Neural cell (in vitro differentiated cells): Measurements from ENCODE around the gene APOBEC3A. TPM values are rescaled to one million over a fixed set of nuclear protein-coding genes. Genes with fewer than 3 reads are reported as not detected.
"Not testable (repeated sequence)": the region's sequence is repeated elsewhere in the genome, so short reads cannot be mapped to it uniquely, and the experiment has no call there.

Experiments used
- H2AFZ ChIP-seq: fragments of 200-600, 300-800 bp; sonication (generic), shearing (Covaris generic); 2 replicates; pipeline ENCODE4 v1.6.0; 2014; ENCODE audit warnings: low read depth, mild to moderate bottlenecking, antibody characterized with exemption, low read length, moderate library complexity
- H3F3A ChIP-seq: fragments of 200-600 bp; shearing (Covaris generic); 2 replicates; pipeline ENCODE4 v1.6.1; 2016; ENCODE audit warnings: mild to moderate bottlenecking, moderate library complexity, mixed read lengths, antibody characterized with exemption, low read length; ENCODE audit not compliant: insufficient read depth, poor library complexity, severe bottlenecking
- H3K27ac ChIP-seq: fragments of 200-600, 300-800 bp; sonication (generic), shearing (Covaris generic); 2 replicates; pipeline ENCODE4 v1.5.1; 2014; ENCODE audit warnings: mild to moderate bottlenecking, low read length, moderate library complexity
- H3K27me3 ChIP-seq: fragments of 300-800, 200-600 bp; sonication (generic), shearing (Covaris generic); 2 replicates; pipeline ENCODE4 v1.6.0; 2014; ENCODE audit warnings: mild to moderate bottlenecking, low read depth, low read length, moderate library complexity; ENCODE audit not compliant: insufficient read depth
- H3K36me3 ChIP-seq: fragments of 300-800, 200-600 bp; sonication (generic), shearing (Covaris generic); 2 replicates; pipeline ENCODE4 v1.5.1; 2014; ENCODE audit warnings: mild to moderate bottlenecking, antibody characterized with exemption, low read length, moderate library complexity; ENCODE audit not compliant: insufficient read depth
- H3K4me2 ChIP-seq: fragments of 300-800, 200-600 bp; sonication (generic), shearing (Covaris generic); 2 replicates; pipeline ENCODE4 v1.6.0; 2014; ENCODE audit warnings: mild to moderate bottlenecking, low read length
- H3K4me3 ChIP-seq: fragments of 300-800, 200-600 bp; sonication (generic), shearing (Covaris generic); 2 replicates; pipeline ENCODE4 v1.5.1; 2014; ENCODE audit warnings: mild to moderate bottlenecking, low read length, moderate library complexity
- H3K79me2 ChIP-seq: fragments of 200-600 bp; shearing (Covaris generic); replicated peaks from 2 replicates; pipeline ENCODE4 v1.6.0; 2014; ENCODE audit warnings: mild to moderate bottlenecking, low read length, moderate library complexity; ENCODE audit not compliant: insufficient read depth
- H3K9ac ChIP-seq: fragments of 300-800, 200-600 bp; sonication (generic), shearing (Covaris generic); 2 replicates; pipeline ENCODE4 v1.6.1; 2016; ENCODE audit warnings: mild to moderate bottlenecking, low read length, mixed read lengths
- H3K9me2 ChIP-seq: fragments of 200-600 bp; shearing (Covaris generic); 2 replicates; pipeline ENCODE4 v1.6.1; 2016; ENCODE audit warnings: mild to moderate bottlenecking, low read length, mixed read lengths; ENCODE audit not compliant: insufficient read depth
- H3K9me3 ChIP-seq: fragments of 200-600, 300-800 bp; sonication (generic), shearing (Covaris generic); 2 replicates; pipeline ENCODE4 v1.6.1; 2016; ENCODE audit warnings: mild to moderate bottlenecking, mixed run types, low read length, moderate library complexity, mixed read lengths
- H4K20me1 ChIP-seq: fragments of 200-600 bp; shearing (Covaris generic); 2 replicates; pipeline ENCODE4 v1.6.1; 2016; ENCODE audit warnings: mild to moderate bottlenecking, mixed run types; ENCODE audit not compliant: insufficient read depth
- EP300 ChIP-seq: fragments of 450-650 bp; conservative IDR thresholded peaks from 2 replicates; pipeline ENCODE4 v1.6.1; 2014; ENCODE audit warnings: antibody characterized with exemption, mild to moderate bottlenecking, moderate library complexity; ENCODE audit not compliant: poor library complexity, severe bottlenecking
- EZH2 ChIP-seq: fragments of 200-600, 300-800 bp; shearing (Covaris generic), sonication (generic); IDR thresholded peaks from 2 replicates; pipeline ENCODE4 v1.6.1; 2014; ENCODE audit warnings: antibody characterized with exemption, low read length, borderline replicate concordance, mild to moderate bottlenecking; ENCODE audit not compliant: insufficient read depth, poor library complexity, severe bottlenecking
- MXI1 ChIP-seq: fragments of 450-650 bp; conservative IDR thresholded peaks from 2 replicates; pipeline ENCODE4 v1.6.1; 2014; ENCODE audit warnings: antibody characterized with exemption, mild to moderate bottlenecking; ENCODE audit not compliant: poor library complexity, severe bottlenecking
- POLR2AphosphoS5 ChIP-seq: IDR thresholded peaks from 2 replicates; pipeline ENCODE4 v1.6.1; 2012
- RAD21 ChIP-seq: fragments of 450-650 bp; conservative IDR thresholded peaks from 2 replicates; pipeline ENCODE4 v1.6.1; 2014; ENCODE audit warnings: antibody characterized with exemption, mild to moderate bottlenecking, moderate library complexity
- SMC3 ChIP-seq: fragments of 450-650 bp; conservative IDR thresholded peaks from 2 replicates; pipeline ENCODE4 v1.6.1; 2014; ENCODE audit warnings: antibody characterized with exemption, mild to moderate bottlenecking, moderate library complexity; ENCODE audit not compliant: poor library complexity
- TAF1 ChIP-seq: IDR thresholded peaks from 2 replicates; pipeline ENCODE4 v1.6.1; 2012; ENCODE audit warnings: low read depth
- polyA plus RNA-seq: library from polyadenylated mRNA; depleted of rRNA; stranded (reverse); fragments of >200 nt; gene quantifications from 2 replicates; pipeline ENCODE4 v1.2.3, GENCODE V29; 2014
- TF ChIP-seq, protein P1 (sequence below): IDR thresholded peaks from 2 replicates; pipeline ENCODE4 v1.6.1; 2012; ENCODE audit warnings: borderline replicate concordance
- TF ChIP-seq, protein P2 (sequence below): fragments of 450-650 bp; IDR thresholded peaks from 2 replicates; pipeline ENCODE4 v1.5.1; 2014; ENCODE audit warnings: antibody characterized with exemption, mild to moderate bottlenecking, moderate library complexity; ENCODE audit not compliant: poor library complexity, severe bottlenecking

Gene APOBEC3A
- polyA plus RNA-seq, 1 donor from 2014 or later, result not detected

DNA sequence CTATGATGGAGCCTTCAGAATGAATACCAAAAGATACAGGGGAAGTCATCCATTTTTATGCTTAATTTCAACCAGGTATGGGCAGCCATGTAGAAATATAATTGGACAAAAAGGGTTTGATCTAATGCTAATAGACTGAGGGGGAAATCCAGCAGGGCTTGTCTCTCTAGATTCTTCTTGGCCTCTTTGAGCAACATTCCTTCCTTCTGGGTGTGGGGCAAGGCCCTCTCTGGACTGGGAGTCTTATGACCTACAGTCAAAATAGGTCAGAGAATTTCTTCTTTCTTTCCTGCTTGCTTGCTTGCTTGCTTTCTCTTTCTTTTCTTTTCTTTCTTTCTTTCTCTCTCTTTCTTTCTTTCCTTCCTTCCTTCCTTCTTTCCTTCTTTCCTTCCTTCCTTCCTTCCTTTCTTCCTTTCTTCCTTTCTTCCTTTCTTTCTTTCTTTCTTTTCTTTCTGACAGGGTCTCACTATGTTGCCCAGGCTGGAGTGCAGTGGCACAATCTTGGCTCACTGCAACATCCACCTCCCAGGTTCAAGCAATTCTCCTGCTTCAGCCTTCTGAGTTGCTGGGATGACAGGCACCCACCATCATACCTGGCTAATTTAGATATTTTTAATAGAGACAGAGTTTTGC lies 11.6 kb upstream of the APOBEC3A start:
- H3K9me2 ChIP-seq, H3K27me3 ChIP-seq, H4K20me1 ChIP-seq, H3K4me2 ChIP-seq, H3K9me3 ChIP-seq, H3K4me3 ChIP-seq, H3F3A ChIP-seq, H3K9ac ChIP-seq, H3K79me2 ChIP-seq, H3K27ac ChIP-seq, H3K36me3 ChIP-seq, H2AFZ ChIP-seq: not testable (repeated sequence)

DNA sequence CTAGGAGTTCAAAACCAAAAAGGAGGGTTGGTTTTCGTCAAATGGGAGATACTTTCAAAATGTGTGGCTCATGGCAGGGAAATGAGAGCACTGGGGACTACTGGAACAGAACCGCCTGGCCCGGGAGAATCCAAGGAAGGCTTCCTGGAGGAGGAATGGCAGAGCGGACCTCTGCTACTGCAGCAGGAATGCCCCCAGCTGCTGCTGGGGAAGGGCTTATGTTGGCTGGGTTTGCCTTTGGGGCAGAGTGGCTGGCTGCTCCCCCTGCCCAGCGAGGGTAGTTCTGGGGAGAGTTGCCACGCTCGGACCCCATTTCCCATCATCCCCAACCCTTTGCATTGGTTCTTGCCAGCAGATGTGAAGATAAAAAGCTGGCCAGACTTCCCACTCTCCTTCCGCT lies 10.6 kb upstream of the APOBEC3A start:
- Histone ChIP-seq H3K27ac (no peak overlapping the region), H3K9me3 (no peaks in the 10 kb centered on the region), H3K36me3 (no peaks in the 10 kb centered on the region), H4K20me1 (no peaks in the 10 kb centered on the region), H2AFZ (no peak overlapping the region), H3K27me3 (no peaks in the 10 kb centered on the region), H3K79me2 (no peaks in the 10 kb centered on the region), H3K9me2 (no peaks in the 10 kb centered on the region), H3K9ac (no peak overlapping the region), H3K4me2 (no peak overlapping the region), H3K4me3 (no peak overlapping the region), H3F3A (no peaks in the 10 kb centered on the region)
- TF ChIP-seq RAD21 (no peak), POLR2AphosphoS5 (no peak), SMC3 (no peak), EZH2 (no peak), EP300 (no peak), MXI1 (no peak), TAF1 (no peak)
- TF ChIP-seq, protein P1, sequence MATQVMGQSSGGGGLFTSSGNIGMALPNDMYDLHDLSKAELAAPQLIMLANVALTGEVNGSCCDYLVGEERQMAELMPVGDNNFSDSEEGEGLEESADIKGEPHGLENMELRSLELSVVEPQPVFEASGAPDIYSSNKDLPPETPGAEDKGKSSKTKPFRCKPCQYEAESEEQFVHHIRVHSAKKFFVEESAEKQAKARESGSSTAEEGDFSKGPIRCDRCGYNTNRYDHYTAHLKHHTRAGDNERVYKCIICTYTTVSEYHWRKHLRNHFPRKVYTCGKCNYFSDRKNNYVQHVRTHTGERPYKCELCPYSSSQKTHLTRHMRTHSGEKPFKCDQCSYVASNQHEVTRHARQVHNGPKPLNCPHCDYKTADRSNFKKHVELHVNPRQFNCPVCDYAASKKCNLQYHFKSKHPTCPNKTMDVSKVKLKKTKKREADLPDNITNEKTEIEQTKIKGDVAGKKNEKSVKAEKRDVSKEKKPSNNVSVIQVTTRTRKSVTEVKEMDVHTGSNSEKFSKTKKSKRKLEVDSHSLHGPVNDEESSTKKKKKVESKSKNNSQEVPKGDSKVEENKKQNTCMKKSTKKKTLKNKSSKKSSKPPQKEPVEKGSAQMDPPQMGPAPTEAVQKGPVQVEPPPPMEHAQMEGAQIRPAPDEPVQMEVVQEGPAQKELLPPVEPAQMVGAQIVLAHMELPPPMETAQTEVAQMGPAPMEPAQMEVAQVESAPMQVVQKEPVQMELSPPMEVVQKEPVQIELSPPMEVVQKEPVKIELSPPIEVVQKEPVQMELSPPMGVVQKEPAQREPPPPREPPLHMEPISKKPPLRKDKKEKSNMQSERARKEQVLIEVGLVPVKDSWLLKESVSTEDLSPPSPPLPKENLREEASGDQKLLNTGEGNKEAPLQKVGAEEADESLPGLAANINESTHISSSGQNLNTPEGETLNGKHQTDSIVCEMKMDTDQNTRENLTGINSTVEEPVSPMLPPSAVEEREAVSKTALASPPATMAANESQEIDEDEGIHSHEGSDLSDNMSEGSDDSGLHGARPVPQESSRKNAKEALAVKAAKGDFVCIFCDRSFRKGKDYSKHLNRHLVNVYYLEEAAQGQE, result no peak
- TF ChIP-seq, protein P2, sequence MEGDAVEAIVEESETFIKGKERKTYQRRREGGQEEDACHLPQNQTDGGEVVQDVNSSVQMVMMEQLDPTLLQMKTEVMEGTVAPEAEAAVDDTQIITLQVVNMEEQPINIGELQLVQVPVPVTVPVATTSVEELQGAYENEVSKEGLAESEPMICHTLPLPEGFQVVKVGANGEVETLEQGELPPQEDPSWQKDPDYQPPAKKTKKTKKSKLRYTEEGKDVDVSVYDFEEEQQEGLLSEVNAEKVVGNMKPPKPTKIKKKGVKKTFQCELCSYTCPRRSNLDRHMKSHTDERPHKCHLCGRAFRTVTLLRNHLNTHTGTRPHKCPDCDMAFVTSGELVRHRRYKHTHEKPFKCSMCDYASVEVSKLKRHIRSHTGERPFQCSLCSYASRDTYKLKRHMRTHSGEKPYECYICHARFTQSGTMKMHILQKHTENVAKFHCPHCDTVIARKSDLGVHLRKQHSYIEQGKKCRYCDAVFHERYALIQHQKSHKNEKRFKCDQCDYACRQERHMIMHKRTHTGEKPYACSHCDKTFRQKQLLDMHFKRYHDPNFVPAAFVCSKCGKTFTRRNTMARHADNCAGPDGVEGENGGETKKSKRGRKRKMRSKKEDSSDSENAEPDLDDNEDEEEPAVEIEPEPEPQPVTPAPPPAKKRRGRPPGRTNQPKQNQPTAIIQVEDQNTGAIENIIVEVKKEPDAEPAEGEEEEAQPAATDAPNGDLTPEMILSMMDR, result no peak
